AG04449 (cell line): ENCODE measurements around the gene GLIPR1L1.
"Not testable (repeated sequence)": the region's sequence is repeated elsewhere in the genome, so short reads cannot be mapped to it uniquely, and the experiment has no call there.

ENCODE experiments used
- CTCF ChIA-PET: fragments of 350-600 bp; formaldehyde crosslinking; extraction: SDS; loops from one replicate; lab custom pipeline; 2021; ENCODE audit warnings: antibody characterized with exemption; lab: Yijun Ruan, JAX
- POLR2A ChIA-PET: fragments of 400-600, 350-600 bp; formaldehyde crosslinking; extraction: SDS; loops from one replicate; lab custom pipeline; 2020; ENCODE audit warnings: antibody characterized with exemption, inconsistent platforms; lab: Yijun Ruan, JAX
- DNase-seq: peaks from one replicate; pipeline ENCODE4 v3.0.0-alpha.2; 2010; ENCODE audit warnings: low read depth, low spot score
- H3K4me3 ChIP-seq: 2 replicates; pipeline ENCODE4 v1.5.1; 2011; ENCODE audit warnings: low read depth, mild to moderate bottlenecking, control low read depth, low read length
- TF ChIP-seq, protein P1 (sequence below): IDR thresholded peaks from one replicate; pipeline ENCODE4 v1.5.1; 2011; ENCODE audit warnings: mild to moderate bottlenecking, moderate library complexity, low read length, control low read depth, inconsistent platforms; ENCODE audit not compliant: insufficient read depth; ENCODE audit errors: missing control alignments

The GLIPR1L1 gene

DNA sequence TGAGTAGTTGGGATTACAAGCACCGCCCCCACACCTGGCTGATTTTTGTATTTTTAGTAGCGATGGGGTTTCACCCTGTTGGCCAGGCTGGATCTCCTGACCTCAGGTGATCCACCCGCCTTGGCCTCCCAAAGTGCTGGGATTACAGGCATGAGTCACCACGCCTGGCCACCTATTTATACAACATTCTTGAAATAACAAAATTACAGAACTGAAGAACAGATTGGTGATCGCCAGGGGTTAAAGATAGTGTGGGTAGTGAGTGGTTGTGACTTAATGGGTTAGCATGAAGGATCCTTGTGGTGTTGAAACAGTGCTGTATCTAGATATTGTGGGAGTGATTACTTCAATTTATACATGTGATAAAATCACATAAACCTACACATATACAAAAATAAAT is 7.4 kb downstream of the GLIPR1L1 start:
- DNase-seq = no peak
- CTCF ChIA-PET = interaction anchor here (2.8 kb wide), 1 partner anchor 8 kb away, joined by 13 read pairs; the partner anchor contains the start of gene GLIPR1L1
- H3K4me3 ChIP-seq = no peak overlapping the region
- TF ChIP-seq, protein P1, sequence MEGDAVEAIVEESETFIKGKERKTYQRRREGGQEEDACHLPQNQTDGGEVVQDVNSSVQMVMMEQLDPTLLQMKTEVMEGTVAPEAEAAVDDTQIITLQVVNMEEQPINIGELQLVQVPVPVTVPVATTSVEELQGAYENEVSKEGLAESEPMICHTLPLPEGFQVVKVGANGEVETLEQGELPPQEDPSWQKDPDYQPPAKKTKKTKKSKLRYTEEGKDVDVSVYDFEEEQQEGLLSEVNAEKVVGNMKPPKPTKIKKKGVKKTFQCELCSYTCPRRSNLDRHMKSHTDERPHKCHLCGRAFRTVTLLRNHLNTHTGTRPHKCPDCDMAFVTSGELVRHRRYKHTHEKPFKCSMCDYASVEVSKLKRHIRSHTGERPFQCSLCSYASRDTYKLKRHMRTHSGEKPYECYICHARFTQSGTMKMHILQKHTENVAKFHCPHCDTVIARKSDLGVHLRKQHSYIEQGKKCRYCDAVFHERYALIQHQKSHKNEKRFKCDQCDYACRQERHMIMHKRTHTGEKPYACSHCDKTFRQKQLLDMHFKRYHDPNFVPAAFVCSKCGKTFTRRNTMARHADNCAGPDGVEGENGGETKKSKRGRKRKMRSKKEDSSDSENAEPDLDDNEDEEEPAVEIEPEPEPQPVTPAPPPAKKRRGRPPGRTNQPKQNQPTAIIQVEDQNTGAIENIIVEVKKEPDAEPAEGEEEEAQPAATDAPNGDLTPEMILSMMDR = no peak
- POLR2A ChIA-PET = no interaction called here

DNA sequence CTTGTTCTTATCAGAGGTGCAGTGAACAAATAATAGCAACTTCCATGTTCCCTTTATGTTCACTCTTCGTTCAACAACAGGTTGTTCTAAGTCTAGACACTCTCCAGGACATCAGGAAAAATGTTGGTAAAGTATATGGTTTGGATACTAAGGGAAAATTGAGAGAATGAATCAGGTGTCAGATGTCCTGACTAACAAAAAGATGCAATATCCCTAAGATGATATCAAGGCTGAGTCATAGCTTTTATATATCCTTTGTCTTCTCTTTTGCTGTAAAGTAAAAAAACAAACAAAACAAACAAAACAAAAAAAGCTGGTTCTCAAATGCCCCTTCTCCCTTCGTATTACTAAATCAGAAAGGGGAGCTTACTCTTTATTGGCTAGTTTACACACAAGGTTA is 11.1 kb downstream of the GLIPR1L1 start:
- CTCF ChIA-PET = interaction anchor here (1.5 kb wide), 1 partner anchor 11 kb away, joined by 9 read pairs; the partner anchor contains the start of gene GLIPR1L1
- POLR2A ChIA-PET = no interaction called here
- no peak for DNase-seq
- TF ChIP-seq, protein P1 = no peak
- H3K4me3 ChIP-seq = no peak overlapping the region

DNA sequence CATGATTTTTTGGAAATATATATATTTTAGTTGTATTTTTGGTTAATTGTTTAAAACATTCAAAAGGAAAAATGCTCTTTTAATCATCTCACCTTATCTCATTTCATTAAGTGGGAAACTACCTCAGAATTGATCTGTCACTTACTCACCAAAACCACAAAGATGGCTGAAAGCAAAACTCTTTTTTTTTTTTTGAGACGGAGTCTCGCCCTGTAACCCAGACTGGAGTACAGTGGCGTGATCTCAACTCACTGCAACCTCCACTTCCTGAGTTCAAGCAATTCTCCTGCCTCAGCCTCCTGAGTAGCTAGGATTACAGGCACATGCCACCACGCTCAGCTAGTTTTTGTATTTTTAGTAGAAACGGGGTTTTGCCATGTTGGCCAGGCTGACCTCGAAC is 11.7 kb downstream of the GLIPR1L1 start:
- not testable (repeated sequence) for DNase-seq
- CTCF ChIA-PET = interaction anchor here (1.5 kb wide), 1 partner anchor 12 kb away, joined by 9 read pairs; the partner anchor contains the start of gene GLIPR1L1

DNA sequence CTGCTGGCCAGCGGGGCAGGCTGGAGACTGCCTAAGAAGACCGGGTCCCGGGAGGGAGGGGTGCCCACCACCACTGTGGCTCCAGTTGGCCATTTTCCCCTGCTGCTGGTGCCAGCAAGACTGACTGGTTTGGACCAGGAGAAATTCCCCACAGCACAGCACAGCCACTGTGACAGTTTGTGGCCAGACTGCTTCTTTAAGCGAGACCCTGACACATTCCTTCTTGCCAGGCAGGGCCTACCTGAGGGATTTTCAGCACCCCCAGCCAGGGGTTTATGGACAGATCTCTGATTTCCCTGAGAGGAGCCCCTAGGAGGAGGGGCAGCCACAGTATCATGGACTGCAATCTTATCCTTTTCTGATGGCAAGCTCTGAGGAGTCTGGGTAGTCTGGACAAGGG is 15.5 kb downstream of the GLIPR1L1 start:
- ChIA-PET CTCF (interaction anchor here (1.5 kb wide), 1 partner anchor 15 kb away, joined by 4 read pairs; no protein-coding TSS in a partner anchor), POLR2A (no interaction called here)
- TF ChIP-seq, protein P1 = no peak
- no peak overlapping the region for H3K4me3 ChIP-seq
- no peak for DNase-seq

More for the DNA sequence above, 11.7 kb downstream of the GLIPR1L1 start:
- H3K4me3 ChIP-seq, POLR2A ChIA-PET: not testable (repeated sequence)

DNA sequence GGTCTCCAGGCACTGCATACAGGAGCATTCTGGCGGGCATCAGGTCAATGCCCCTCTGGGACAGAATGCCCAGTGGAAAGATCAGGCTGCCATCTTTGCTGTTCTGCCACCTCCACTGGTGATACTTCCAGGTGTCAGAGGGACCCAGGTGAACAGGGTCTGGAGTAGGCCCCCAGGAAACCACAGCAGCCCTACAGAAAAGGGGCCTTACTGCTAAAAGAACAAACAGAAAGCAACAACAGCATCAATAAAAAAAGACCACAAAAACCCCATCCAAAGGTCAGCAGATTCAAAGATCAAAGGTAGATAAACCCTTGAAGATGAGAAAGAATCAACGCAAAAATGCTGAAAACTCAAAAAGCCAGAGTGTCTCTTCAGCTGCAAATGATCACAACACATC is 15.9 kb downstream of the GLIPR1L1 start:
- TF ChIP-seq, protein P1 = no peak
- H3K4me3 ChIP-seq = no peak overlapping the region
- POLR2A ChIA-PET = interaction anchor here (0.6 kb wide), 1 partner anchor 20 kb away, joined by 3 read pairs; the partner anchor contains the start of gene CAPS2
- no peak for DNase-seq
- CTCF ChIA-PET = no interaction called here

DNA sequence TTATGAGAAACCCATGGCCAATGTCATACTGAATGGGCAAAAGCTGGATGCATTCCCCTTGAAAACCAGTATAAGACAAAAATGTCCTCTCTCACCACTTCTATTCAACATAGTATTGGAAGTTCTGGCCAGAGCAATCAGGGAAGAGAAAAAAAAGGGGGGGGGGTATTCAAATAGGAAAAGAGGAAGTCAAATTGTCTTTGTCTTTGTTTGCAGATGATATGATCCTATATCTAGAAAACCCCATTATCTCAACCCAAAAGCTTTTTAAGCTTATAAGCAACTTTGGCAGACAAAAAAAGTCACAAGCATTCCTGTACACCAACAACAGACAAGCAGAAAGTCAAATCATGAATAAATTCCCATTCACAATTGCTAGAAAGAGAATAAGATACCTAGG is 19.5 kb downstream of the GLIPR1L1 start:
- no peak overlapping the region for H3K4me3 ChIP-seq
- ChIA-PET POLR2A (no interaction called here), CTCF (interaction anchor here (1.3 kb wide), 1 partner anchor 19 kb away, joined by 6 read pairs; the partner anchor contains the start of gene GLIPR1L1)
- no peak for DNase-seq
- TF ChIP-seq, protein P1 = no peak

DNA sequence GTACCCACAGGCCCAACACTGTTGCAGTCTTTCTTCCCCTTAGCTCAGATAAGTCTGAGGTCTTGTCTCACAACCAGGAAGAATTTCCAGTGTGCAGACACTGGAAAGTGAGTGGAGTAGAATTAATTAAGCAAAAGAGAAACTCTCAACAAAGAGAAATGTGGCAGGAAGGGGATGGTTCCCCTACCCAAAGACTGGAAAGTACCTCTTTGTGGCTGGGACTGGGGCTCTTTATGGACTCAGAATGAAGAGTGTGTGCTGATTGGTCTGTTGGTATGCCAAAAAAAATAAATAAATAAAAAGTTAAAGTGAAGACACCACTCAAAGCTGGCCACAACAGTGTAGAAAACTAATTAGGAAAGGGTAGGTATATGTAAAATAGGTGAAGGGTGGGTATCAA is 26.4 kb downstream of the GLIPR1L1 start:
- POLR2A ChIA-PET = no interaction called here
- TF ChIP-seq, protein P1 = no peak
- H3K4me3 ChIP-seq = no peak overlapping the region
- no peak for DNase-seq
- CTCF ChIA-PET = no interaction called here
